Loucy (cell line): Measurements from ENCODE around the gene ADARB2.

Experiments used
- CTCF ChIP-seq: fragments of 200-600 bp; sonication (generic); conservative IDR thresholded peaks from 2 replicates; pipeline ENCODE4 v1.5.1; 2014; ENCODE audit warnings: mild to moderate bottlenecking, antibody characterized with exemption, low read length
- EZH2phosphoT487 ChIP-seq: fragments of 200-600 bp; IDR thresholded peaks from 2 replicates; pipeline ENCODE4 v1.6.1; 2018; ENCODE audit warnings: antibody characterized with exemption, mild to moderate bottlenecking, moderate library complexity, borderline replicate concordance

GRCh38 chr10:1169186-1169885, 568.0 kb downstream of the ADARB2 start:
- no peak for TF ChIP-seq CTCF
- no peak for TF ChIP-seq EZH2phosphoT487
